AML-193 (cell line): ENCODE results near the gene NPSR1.
"Not testable (repeated sequence)": the region's sequence is repeated elsewhere in the genome, so short reads cannot be mapped to it uniquely, and the experiment has no call there.

Experiments
- DNase-seq, 2 experiments: peaks; one replicate each; lab custom pipeline; 2025; lab: John Stamatoyannopoulos, UW

NPSR1 gene

GRCh38 chr7:34835901-34836600 is 178.0 kb downstream of the NPSR1 start:
- DNase-seq = no peak

GRCh38 chr7:34837316-34837715 is 179.3 kb downstream of the NPSR1 start:
- DNase-seq = no peak

DNA sequence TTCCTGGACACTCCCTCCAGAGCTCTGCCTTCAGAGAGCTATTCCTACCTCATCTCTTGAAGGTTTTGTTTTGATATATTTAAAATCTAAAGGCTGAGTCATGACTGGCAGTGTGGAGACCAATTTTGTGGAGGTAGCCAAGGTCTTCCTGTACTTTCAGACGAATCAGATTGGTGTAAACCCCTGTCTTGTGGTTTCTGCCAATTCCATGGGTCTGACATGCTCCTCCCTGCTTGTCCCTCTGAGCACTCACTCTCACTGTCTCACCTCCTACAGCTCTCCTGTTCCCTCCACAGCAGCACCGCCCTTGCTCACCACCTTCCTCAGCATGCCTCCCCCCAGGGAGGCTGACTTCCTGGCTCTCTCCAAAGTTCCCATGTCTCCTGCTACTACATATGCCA is 179.8 kb downstream of the NPSR1 start:
- no peak for DNase-seq

- no peak for DNase-seq
These were observed 180.3 kb downstream of the NPSR1 start for GRCh38 chr7:34838329-34838728.

- no peak for DNase-seq
These were observed 181.6 kb downstream of the NPSR1 start for GRCh38 chr7:34839645-34840044.

DNA sequence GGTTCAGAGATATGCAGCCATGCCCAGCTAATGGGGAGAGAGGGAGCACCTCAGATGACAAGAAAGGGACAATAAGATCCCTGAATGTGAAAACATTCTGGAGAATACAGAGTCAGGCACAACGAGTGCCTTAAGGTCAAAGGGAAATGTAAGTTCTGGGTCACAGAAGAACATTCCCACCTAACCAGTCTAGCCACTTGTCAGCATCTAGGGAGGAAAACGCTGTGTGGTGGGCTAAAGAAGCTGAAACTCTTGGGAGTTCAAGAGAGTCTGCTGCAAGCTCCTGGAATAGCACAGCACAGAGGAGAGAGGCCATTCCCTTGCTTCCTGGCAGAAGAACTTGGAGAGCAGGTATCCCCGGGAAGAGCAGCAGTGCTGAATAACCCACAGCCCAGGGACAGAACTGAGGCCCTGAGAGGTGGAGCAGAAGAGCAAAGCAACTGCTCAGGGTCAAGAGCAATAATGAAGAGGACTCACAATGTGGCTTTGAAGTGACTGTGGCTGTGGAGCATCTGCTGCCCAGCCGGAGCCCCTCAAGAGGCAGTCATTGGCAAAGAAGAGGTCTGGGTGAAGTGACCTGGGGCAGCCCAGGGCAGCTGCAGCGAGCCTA is 182.3 kb downstream of the NPSR1 start:
- no peak for DNase-seq

DNA sequence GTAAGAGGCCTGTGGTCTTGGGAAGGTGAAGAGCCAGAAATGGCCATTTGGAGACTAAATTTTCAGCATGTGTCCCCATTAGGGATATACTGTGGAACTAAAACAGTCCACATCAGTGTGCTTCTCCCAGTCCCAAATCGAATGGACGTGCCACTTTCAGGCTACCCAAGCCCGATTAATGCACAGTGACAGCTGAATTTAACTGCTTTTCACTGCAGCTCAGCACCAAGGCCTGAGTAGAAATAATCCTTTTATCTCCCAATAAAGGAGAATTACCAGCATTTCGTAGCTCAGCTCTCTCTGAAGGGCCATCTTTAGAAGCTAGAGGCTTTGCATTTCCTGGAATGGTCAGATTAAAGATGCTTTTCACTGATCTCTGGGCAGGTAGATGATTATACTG is 183.3 kb downstream of the NPSR1 start:
- DNase-seq = no peak

- DNase-seq = no peak
These were observed 184.8 kb downstream of the NPSR1 start for GRCh38 chr7:34842782-34843181.

DNA sequence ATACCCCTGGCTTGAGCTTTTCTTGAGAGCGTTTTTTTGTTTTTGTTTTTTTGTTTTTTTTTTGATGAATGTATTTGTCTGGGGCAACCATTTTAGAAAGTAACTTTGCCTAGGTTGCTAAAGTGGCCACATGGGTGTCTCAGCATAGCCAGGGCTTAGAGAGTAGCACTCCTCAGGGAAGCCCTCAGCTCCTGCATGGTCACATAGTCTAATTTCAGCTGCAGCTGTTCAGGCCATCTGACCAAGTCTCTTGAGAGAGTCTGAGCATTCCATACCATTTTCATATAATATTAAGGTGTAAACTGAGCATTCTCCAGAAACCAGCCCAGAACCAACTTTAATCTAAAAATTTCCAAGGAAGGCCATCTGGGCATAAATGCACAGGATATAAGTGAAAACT is 186.4 kb downstream of the NPSR1 start:
- no peak for DNase-seq

GRCh38 chr7:34844936-34845665 is 187.1 kb downstream of the NPSR1 start:
- DNase-seq = no peak

DNA sequence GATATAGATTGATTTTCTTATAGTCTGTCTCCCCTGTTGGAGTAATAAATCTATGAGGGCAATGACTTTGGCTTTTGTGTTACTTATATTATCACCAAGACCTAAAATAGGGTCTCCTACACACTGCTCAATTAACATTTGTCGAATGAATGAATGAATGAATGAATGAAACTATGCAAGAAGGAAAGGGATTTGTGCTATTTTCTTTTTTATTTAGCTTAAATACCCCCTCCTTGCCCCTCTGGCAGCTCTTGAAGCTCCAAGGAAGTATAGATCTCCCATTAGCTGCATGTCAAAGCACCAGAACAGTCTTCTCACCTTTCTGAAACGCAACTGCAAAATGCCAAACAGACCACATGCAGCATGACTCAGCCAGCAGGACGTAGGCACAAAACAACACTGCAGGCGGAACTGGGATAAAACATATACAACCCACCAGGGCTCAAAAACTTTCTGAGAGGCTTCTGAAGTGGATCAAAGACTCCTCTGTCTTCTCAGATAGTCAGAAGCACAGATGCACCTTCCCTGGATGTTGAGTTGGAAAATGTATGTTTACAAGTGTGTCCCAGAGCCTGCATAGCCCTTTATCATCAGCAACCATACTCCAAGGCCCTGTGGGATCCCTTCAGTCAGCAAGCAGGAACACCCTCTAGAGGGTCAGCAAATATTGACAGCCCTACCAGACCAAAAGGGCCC is 187.8 kb downstream of the NPSR1 start:
- no peak for DNase-seq

DNA sequence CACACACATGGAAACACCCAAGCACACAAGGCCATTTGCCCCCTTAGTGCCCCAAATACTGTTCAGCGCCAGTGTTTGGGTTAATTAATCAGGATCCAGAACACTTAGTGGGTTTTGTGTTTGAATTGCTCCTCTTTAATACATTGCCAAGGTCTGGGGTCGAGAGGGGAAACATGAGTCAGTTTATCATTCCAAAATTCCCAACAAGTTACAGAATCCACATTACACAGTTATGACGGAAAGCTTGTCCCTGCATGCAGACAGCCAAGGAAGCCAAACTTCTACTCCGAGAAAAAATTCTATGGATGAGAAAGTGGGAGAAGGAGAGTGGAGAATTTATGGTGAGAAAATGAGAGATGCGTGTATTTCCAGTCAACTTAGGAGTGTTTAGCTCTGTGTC is 189.0 kb downstream of the NPSR1 start:
- no peak for DNase-seq

GRCh38 chr7:34848670-34849069 is 190.7 kb downstream of the NPSR1 start:
- no peak for DNase-seq

- DNase-seq = no peak
These were observed 191.3 kb downstream of the NPSR1 start for GRCh38 chr7:34849163-34849960.

DNA sequence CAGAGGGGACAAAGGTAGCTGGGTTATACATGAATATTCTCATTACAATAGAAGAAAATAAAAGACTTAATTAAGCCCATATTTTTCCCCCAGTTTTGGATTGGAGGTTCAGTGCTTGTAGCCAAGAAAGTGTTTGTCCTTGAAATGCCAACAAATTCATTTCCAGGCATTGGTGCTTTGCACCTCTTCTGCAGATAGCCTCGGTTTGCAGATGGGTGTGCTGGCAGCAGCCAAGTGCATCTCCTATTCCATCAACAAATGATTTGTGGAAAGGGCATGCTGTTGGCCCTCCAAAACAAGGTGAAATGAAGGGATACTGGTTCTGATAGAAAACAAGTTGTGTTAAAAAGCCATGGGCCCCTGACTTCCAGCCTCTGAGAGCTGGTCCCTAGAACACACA is 192.0 kb downstream of the NPSR1 start:
- DNase-seq = no peak

DNA sequence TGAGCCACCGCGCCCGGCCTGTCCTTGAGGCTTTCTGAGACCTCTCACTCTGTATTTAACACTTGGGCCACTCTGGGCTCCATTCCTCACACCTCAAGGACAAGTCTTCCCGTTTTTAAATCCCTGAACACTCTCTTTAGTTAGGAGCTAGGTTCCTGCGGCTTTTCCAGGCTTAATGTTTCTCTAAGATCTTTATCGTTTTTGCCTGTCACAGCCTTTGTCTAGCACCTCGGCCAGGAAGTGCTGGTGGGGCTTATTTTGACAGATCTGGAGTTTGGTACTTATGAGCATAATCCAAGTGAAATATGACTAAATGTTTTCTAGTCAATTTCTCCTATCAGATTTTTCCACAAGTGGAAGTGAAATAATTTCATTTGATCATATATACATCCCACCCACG is 192.7 kb downstream of the NPSR1 start:
- no peak for DNase-seq

- no peak for DNase-seq
These were observed 193.4 kb downstream of the NPSR1 start for GRCh38 chr7:34851431-34851830.

- DNase-seq = not testable (repeated sequence)
These were observed 200.4 kb downstream of the NPSR1 start for GRCh38 chr7:34858444-34858843.

DNA sequence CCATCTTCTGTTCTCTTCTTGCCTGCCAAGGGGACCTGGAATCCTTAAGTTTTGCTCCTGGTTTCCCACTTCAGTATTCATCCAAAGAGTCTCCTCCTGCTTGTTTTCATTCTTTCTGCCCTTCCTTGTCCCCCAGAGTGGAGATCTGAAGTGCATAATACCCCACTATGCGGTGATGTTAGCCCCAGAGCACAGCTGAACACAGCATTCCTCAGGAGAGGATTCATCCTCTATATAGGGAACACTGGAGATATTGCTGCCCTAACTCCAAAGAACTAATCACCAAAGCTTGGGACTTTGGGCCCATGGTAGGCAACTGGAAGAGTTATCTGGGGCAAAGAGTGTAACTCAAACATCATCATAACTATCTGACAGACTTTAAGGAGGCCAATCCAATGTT is 201.3 kb downstream of the NPSR1 start:
- not testable (repeated sequence) for DNase-seq

DNA sequence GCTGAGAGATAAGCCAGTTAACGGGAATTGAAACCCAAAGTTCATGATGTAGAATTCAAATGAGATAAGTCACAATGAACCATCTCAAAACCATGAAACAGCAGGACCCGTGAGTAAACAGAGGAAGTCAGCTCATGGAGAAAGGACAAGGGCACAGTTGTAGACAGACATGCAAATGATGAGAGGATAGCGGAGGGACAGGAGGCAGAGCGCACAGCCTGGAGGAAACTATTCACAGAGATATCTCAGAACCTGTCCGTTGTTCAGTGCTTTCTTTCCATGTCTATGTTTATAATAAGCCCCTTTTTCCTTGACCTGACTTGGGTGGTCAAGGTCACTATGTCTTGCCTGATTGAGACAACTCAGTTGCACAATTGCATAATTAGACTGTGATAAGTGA is 208.2 kb downstream of the NPSR1 start:
- DNase-seq = not testable (repeated sequence)

GRCh38 chr7:34867341-34867740 is 209.3 kb downstream of the NPSR1 start:
- DNase-seq = not testable (repeated sequence)

DNA sequence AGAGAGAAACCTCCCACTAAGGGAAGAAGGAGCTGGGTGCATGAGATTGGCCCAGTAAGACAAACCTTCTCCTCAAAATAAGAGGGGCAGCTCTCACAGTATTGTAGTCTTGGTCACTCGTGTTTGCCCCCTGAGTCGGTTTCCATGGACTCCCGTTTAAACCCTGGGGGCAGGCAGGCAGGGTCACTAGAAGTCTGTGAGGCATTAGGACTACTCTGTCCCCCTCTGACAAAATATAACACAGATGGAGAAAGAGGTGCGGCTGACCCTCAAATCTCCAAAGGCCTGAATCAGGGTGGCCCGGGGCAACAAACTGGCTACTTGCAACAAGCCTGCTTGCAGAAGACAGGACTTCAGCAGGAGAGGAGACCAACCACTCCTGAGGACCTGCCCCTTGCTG is 210.6 kb downstream of the NPSR1 start:
- not testable (repeated sequence) for DNase-seq
